Measurements from ENCODE around the gene PDZD2.
"Not testable (repeated sequence)": the region's sequence is repeated elsewhere in the genome, so short reads cannot be mapped to it uniquely, and the experiment has no call there.

Gene PDZD2

GRCh38 chr5:31738199-31738598 is 99.3 kb downstream of the PDZD2 start:
- DNase-seq = no peak

GRCh38 chr5:31741496-31741895 is 102.6 kb downstream of the PDZD2 start:
- no peak for DNase-seq

- no peak for DNase-seq
These were observed 104.7 kb downstream of the PDZD2 start for GRCh38 chr5:31743678-31744077.

- DNase-seq = no peak
These were observed 109.7 kb downstream of the PDZD2 start for GRCh38 chr5:31748458-31749172.

GRCh38 chr5:31750215-31750614 is 111.3 kb downstream of the PDZD2 start:
- DNase-seq = no peak

GRCh38 chr5:31751610-31752009 is 112.7 kb downstream of the PDZD2 start:
- no peak for DNase-seq

GRCh38 chr5:31753700-31754357 is 114.9 kb downstream of the PDZD2 start:
- no peak for DNase-seq

- no peak for DNase-seq
These were observed 115.4 kb downstream of the PDZD2 start for GRCh38 chr5:31754358-31754704.

GRCh38 chr5:31754741-31755675 is 116.1 kb downstream of the PDZD2 start:
- no peak for DNase-seq

- no peak for DNase-seq
These were observed 116.8 kb downstream of the PDZD2 start for GRCh38 chr5:31755676-31756230.

- no peak for DNase-seq
These were observed 118.9 kb downstream of the PDZD2 start for GRCh38 chr5:31757806-31758205.

- no peak for DNase-seq
These were observed 120.0 kb downstream of the PDZD2 start for GRCh38 chr5:31758803-31759425.

- DNase-seq = no peak
These were observed 121.0 kb downstream of the PDZD2 start for GRCh38 chr5:31759925-31760324.

GRCh38 chr5:31761877-31762276 is 122.9 kb downstream of the PDZD2 start:
- DNase-seq = no peak

- no peak for DNase-seq
These were observed 124.5 kb downstream of the PDZD2 start for GRCh38 chr5:31763424-31763823.

GRCh38 chr5:31764687-31765086 is 125.8 kb downstream of the PDZD2 start:
- DNase-seq = not testable (repeated sequence)

- DNase-seq = no peak
These were observed 128.6 kb downstream of the PDZD2 start for GRCh38 chr5:31767335-31768031.

- no peak for DNase-seq
These were observed 129.1 kb downstream of the PDZD2 start for GRCh38 chr5:31768046-31768445.

GRCh38 chr5:31768784-31769183 is 129.9 kb downstream of the PDZD2 start:
- DNase-seq = no peak

GRCh38 chr5:31769530-31769929 is 130.6 kb downstream of the PDZD2 start:
- DNase-seq = no peak

GRCh38 chr5:31770132-31770720 is 131.3 kb downstream of the PDZD2 start:
- no peak for DNase-seq

- no peak for DNase-seq
These were observed 132.1 kb downstream of the PDZD2 start for GRCh38 chr5:31770998-31771397.

Data from hematopoietic multipotent progenitor cell treated with erythropoietin and hydrocortisone succinate and interleukin-3 and kit ligand, for 6 days (in vitro differentiated cells).